ENCODE measurements around the gene ARID5B.

Gene ARID5B

DNA sequence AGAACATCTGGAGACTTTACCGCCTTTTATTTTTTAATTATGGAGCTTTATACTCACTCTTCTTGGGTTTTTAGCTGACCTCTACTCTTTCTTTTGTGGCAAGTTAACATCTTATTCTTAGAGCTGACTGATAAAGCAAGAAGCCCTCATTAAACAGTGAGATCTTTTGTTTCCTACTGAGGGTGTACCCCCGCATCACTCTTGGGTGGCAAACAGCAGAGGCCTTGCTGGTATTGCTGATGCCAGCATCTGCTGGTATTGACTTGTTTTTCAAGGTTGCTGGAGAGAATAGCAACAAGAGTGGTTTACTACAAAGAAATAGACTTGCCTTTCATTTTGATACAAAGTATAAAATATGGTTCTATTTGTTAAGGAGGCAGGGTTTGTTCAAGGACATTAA lies 154.7 kb downstream of the ARID5B start:
- H3K4me3 ChIP-seq (ENCODE audit: low read depth, low read length) = no peak overlapping the region
- TF ChIP-seq, protein P1, sequence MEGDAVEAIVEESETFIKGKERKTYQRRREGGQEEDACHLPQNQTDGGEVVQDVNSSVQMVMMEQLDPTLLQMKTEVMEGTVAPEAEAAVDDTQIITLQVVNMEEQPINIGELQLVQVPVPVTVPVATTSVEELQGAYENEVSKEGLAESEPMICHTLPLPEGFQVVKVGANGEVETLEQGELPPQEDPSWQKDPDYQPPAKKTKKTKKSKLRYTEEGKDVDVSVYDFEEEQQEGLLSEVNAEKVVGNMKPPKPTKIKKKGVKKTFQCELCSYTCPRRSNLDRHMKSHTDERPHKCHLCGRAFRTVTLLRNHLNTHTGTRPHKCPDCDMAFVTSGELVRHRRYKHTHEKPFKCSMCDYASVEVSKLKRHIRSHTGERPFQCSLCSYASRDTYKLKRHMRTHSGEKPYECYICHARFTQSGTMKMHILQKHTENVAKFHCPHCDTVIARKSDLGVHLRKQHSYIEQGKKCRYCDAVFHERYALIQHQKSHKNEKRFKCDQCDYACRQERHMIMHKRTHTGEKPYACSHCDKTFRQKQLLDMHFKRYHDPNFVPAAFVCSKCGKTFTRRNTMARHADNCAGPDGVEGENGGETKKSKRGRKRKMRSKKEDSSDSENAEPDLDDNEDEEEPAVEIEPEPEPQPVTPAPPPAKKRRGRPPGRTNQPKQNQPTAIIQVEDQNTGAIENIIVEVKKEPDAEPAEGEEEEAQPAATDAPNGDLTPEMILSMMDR (IDR thresholded peaks at IDR 0.05; ENCODE audit: borderline replicate concordance, insufficient read depth, low read depth, low read length) = no peak

DNA sequence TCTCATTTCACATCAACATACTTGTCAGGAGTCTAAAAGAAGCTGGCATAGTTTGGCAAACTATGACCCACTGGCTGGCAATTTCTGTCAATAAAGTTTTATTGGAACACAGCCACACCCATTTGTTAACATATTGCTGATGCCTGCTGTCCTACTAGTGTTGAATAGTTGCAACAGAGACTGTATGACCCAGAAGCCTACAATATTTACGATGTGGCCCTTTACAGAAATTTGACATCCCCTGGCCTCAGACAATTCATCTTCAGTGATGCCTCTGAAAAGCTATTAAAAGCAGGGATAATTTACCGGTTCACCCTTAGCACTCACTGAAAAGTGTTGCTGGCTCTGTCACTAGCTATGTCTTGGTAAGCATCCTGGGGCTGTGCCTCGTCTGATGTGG lies 155.2 kb downstream of the ARID5B start:
- no peak overlapping the region for H3K4me3 ChIP-seq (ENCODE audit: low read depth, low read length)

DNA sequence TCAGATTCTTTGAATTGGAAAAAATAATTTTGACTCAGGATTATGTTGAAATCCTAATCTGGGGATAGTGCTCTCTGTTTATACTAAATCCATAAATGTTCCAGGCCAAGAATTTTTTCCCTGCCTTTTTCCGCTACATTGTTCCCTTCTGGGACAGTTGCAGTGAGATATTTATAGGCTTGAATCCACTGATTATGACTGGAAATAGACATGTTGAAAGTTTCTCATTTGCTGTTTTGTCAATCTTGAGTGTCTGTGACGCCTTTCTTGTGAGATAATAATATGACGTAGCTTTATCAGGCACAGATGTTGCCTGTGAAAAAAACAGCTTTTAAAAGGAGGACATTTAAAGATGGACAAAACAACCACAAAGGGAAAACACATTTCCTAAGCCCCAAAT lies 155.9 kb downstream of the ARID5B start:
- TF ChIP-seq, protein P1 (IDR thresholded peaks at IDR 0.05; ENCODE audit: borderline replicate concordance, insufficient read depth, low read depth, low read length) = no peak
- H3K4me3 ChIP-seq (ENCODE audit: low read depth, low read length) = no peak overlapping the region

More for the DNA sequence above, 155.2 kb downstream of the ARID5B start:
- TF ChIP-seq, protein P1 (IDR thresholded peaks at IDR 0.05; ENCODE audit: borderline replicate concordance, insufficient read depth, low read depth, low read length) = no peak

DNA sequence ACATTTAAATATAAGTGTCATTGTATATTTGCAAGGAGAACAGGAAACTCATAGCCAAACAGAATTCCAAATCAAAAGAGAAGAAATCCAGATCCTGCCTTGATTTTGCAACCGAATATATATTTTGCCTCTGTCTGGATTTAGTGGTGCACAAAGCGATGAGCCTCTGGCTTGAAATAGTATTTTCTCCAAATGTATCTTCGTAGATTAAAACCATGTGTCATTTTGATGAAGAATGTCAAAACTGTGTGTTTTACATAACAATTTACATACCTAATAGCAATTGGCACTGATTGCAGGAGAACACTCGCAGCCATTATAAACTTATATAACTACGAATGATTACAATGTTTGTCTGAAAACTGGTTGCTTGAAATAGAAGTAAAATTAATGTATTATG lies 156.4 kb downstream of the ARID5B start:
- no peak overlapping the region for H3K4me3 ChIP-seq (ENCODE audit: low read depth, low read length)

DNA sequence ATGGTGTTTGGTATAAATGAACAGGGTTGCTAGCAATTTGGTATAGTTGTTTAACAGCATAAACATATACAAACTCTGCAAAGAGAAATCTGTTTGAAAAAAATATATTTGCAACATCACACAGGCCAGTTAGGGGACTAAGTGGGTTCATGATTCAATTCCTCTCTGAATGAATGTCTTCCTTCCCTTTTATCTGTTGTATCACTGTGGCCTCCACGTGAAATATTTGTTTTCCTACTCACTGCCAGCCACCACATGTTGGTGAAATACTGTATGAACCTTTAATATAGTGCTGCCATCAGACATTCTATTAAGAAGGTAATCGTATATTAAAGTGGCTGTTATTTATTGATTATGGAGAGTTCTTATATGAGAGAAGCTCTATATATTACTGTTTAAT lies 157.0 kb downstream of the ARID5B start:
- TF ChIP-seq, protein P1 (IDR thresholded peaks at IDR 0.05; ENCODE audit: borderline replicate concordance, insufficient read depth, low read depth, low read length) = no peak
- H3K4me3 ChIP-seq (ENCODE audit: low read depth, low read length) = no peak overlapping the region

More for the DNA sequence above, 156.4 kb downstream of the ARID5B start:
- TF ChIP-seq, protein P1 (IDR thresholded peaks at IDR 0.05; ENCODE audit: borderline replicate concordance, insufficient read depth, low read depth, low read length) = no peak

DNA sequence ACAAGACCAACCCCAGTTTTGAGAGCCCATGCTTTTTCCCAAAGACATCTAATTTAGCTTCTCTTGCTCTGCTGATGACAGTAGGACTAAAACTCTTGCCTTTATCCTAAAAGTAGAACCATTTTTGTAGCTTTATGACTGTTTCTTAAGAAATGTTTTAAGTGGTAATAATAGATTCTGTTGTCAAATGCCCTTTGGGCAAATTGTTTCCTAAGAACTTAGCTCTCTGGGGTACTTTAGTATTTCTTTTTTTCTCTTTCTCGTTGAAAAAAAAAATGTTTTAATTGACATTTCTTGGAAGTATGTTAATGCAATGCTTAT lies 157.4 kb downstream of the ARID5B start:
- TF ChIP-seq, protein P1 (IDR thresholded peaks at IDR 0.05; ENCODE audit: borderline replicate concordance, insufficient read depth, low read depth, low read length) = no peak
- H3K4me3 ChIP-seq (ENCODE audit: low read depth, low read length) = no peak overlapping the region

DNA sequence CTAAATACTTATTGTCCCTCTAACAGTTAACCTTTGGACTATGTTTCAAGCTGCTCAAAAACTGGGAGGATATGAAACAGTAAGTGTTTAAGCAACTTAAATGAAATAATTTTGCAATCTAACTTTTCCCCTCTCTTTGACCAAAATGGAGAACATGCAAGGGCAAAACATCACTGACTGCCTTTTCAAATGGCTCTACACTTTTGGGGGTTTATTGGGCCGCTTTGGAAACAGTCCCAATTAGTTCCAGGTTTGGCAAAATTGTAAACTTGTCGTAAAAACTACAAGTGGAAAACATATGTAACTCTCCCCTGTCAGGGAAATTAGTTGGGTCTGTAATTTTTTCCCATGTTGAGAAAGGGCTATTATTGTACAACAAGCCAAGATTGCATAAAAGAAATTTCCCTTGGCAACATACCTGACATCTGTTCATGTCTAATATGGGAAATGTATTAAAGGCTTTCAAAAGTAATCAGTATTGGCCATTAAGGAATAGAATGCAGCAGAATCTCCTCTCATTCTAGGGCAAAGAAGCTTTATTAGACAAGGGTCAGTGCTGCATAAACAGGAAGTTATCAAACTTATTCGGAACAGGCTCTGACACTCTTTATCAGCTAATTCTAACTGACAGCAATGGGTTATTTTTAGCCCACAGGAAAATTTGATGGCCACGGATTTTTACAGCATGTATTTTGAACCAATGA lies 157.9 kb downstream of the ARID5B start:
- TF ChIP-seq, protein P1 (IDR thresholded peaks at IDR 0.05; ENCODE audit: borderline replicate concordance, insufficient read depth, low read depth, low read length) = no peak
- H3K4me3 ChIP-seq (ENCODE audit: low read depth, low read length) = no peak overlapping the region

Data from GM12875 (cell line).